K562 (cell line): ENCODE measurements around the gene CCR5AS.
A peak's percentile ranks its signal among the peaks of the same experiment; 100 is the strongest.

Source experiments
- CAMTA2 ChIP-seq: fragments of 250-450 bp; sonication (Bioruptor Pico); conservative IDR thresholded peaks from 2 replicates; pipeline ENCODE4 v1.5.1; 2022
- CTCF ChIP-seq, 3 experiments: IDR thresholded peaks in 2 of 3; conservative IDR thresholded peaks in 1 of 3; 2 replicates each; pipeline ENCODE4 v1.5.1; 2011 to 2012; ENCODE audit warnings: low read length in 3 of 3, mild to moderate bottlenecking in 3 of 3, control low read depth in 2 of 3, improper control_type of control experiment in 1 of 3, inconsistent platforms in 1 of 3, low read depth in 1 of 3, mixed read lengths in 1 of 3, moderate library complexity in 1 of 3; ENCODE audit not compliant: insufficient read depth in 2 of 3
- E2F3 ChIP-seq: fragments of 250-450 bp; sonication (Bioruptor Pico); IDR thresholded peaks from 2 replicates; pipeline ENCODE4 v1.4.0; 2020; ENCODE audit warnings: mild to moderate bottlenecking
- FOSL1 ChIP-seq: fragments of 200-800 bp; sonication (Bioruptor generic); conservative IDR thresholded peaks from 2 replicates; pipeline ENCODE4 v1.6.1; 2016; ENCODE audit warnings: missing genetic modification characterization, missing compliant biosample characterization
- GABPB1 ChIP-seq: sonication (generic); formaldehyde crosslinking; IDR thresholded peaks from 2 replicates; pipeline ENCODE4 v1.8.0; 2022; ENCODE audit warnings: mild to moderate bottlenecking, missing genetic modification reagents
- MBD2 ChIP-seq: sonication (generic); IDR thresholded peaks from 2 replicates; pipeline ENCODE4 v1.6.1; 2016; ENCODE audit warnings: low read depth, borderline replicate concordance
- NBN ChIP-seq: fragments of 450-650 bp; IDR thresholded peaks from 2 replicates; pipeline ENCODE4 v1.6.1; 2016; ENCODE audit warnings: low read depth, mild to moderate bottlenecking
- NFATC3 ChIP-seq: fragments of 450-650 bp; IDR thresholded peaks from 2 replicates; pipeline ENCODE4 v1.6.1; 2017; ENCODE audit warnings: mild to moderate bottlenecking
- NR1H2 ChIP-seq: sonication (generic); formaldehyde crosslinking; IDR thresholded peaks from 2 replicates; pipeline ENCODE4 v1.4.0; 2020; ENCODE audit warnings: mild to moderate bottlenecking, missing genetic modification reagents
- NUFIP1 ChIP-seq: fragments of 450-650 bp; IDR thresholded peaks from 2 replicates; pipeline ENCODE4 v1.6.1; 2018; ENCODE audit not compliant: partially characterized antibody
- RAD21 ChIP-seq, 2 experiments: fragments of 250-450 bp in 1 of 2; fragments of 450-650 bp in 1 of 2; sonication (Bioruptor Pico) in 1 of 2; formaldehyde crosslinking in 1 of 2; IDR thresholded peaks in 1 of 2; conservative IDR thresholded peaks in 1 of 2; 2 replicates each; pipeline versions ENCODE4 v1.4.0 to v1.8.0; 2020 to 2022; ENCODE audit warnings: mild to moderate bottlenecking in 2 of 2, moderate library complexity in 1 of 2
- SMARCC2 ChIP-seq: fragments of 450-650 bp; IDR thresholded peaks from 2 replicates; pipeline ENCODE4 v1.6.1; 2017; ENCODE audit warnings: antibody characterized with exemption, moderate library complexity, mild to moderate bottlenecking, low read depth
- SREBF1 ChIP-seq: fragments of 150-350 bp; IDR thresholded peaks from 2 replicates; pipeline ENCODE4 v1.6.1; 2014; ENCODE audit warnings: antibody characterized with exemption, low read depth, low read length, borderline replicate concordance
- TEAD2 ChIP-seq: fragments of 450-650 bp; IDR thresholded peaks from 2 replicates; pipeline ENCODE4 v1.6.1; 2016; ENCODE audit warnings: missing genetic modification characterization, control low read depth, missing compliant biosample characterization
- TFAM ChIP-seq: fragments of 250-450 bp; sonication (Bioruptor Pico); conservative IDR thresholded peaks from 2 replicates; pipeline ENCODE4 v1.5.0; 2021; ENCODE audit warnings: mild to moderate bottlenecking, moderate library complexity
- TRIM24 ChIP-seq, 2 experiments: fragments of 450-650 bp; IDR thresholded peaks; 2 replicates each; pipeline ENCODE4 v1.6.1; 2016
- ZNF121 ChIP-seq: sonication (generic); formaldehyde crosslinking; conservative IDR thresholded peaks from 2 replicates; pipeline ENCODE4 v1.8.0; 2022; ENCODE audit warnings: missing genetic modification reagents
- ZNF165 ChIP-seq: fragments of 250-450 bp; sonication (Bioruptor Pico); IDR thresholded peaks from 2 replicates; pipeline ENCODE4 v1.4.0; 2020; ENCODE audit warnings: borderline replicate concordance
- ZNF174 ChIP-seq: fragments of 250-450 bp; sonication (Bioruptor Pico); IDR thresholded peaks from 2 replicates; pipeline ENCODE4 v1.4.0; 2020; ENCODE audit warnings: mild to moderate bottlenecking
- ZNF316 ChIP-seq: fragments of 450-650 bp; IDR thresholded peaks from 2 replicates; pipeline ENCODE4 v1.6.1; 2016
- ZNF444 ChIP-seq: fragments of 250-450 bp; sonication (Bioruptor Pico); IDR thresholded peaks from 2 replicates; pipeline ENCODE4 v1.4.0; 2020; ENCODE audit warnings: mild to moderate bottlenecking, moderate library complexity
- ZNF644 ChIP-seq: fragments of 200-800 bp; sonication (Bioruptor generic); IDR thresholded peaks from 2 replicates; pipeline ENCODE4 v1.6.1; 2016; ENCODE audit warnings: low read depth, missing genetic modification characterization, missing compliant biosample characterization
- TF ChIP-seq, protein P1 (sequence below): fragments of 450-650 bp; IDR thresholded peaks from 2 replicates; pipeline ENCODE4 v1.6.1; 2016; ENCODE audit warnings: mild to moderate bottlenecking
- TF ChIP-seq, protein P2 (sequence below): fragments of 250-450 bp; sonication (Bioruptor Pico); IDR thresholded peaks from 2 replicates; pipeline ENCODE4 v1.5.0; 2022; ENCODE audit warnings: mild to moderate bottlenecking

Gene CCR5AS

GRCh38 chr3:46395210-46395661 is 11.6 kb downstream of the CCR5AS start (continued):
- TF ChIP-seq, protein P1, sequence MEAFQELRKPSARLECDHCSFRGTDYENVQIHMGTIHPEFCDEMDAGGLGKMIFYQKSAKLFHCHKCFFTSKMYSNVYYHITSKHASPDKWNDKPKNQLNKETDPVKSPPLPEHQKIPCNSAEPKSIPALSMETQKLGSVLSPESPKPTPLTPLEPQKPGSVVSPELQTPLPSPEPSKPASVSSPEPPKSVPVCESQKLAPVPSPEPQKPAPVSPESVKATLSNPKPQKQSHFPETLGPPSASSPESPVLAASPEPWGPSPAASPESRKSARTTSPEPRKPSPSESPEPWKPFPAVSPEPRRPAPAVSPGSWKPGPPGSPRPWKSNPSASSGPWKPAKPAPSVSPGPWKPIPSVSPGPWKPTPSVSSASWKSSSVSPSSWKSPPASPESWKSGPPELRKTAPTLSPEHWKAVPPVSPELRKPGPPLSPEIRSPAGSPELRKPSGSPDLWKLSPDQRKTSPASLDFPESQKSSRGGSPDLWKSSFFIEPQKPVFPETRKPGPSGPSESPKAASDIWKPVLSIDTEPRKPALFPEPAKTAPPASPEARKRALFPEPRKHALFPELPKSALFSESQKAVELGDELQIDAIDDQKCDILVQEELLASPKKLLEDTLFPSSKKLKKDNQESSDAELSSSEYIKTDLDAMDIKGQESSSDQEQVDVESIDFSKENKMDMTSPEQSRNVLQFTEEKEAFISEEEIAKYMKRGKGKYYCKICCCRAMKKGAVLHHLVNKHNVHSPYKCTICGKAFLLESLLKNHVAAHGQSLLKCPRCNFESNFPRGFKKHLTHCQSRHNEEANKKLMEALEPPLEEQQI, result no peak
- TF ChIP-seq ZNF174 (CRISPR knock-in tag) (no peak), E2F3 (no peak), SMARCC2 (no peak), ZNF444 (CRISPR knock-in tag) (no peak), FOSL1 (tag) (no peak), NR1H2 (CRISPR knock-in tag) (no peak), SREBF1 (no peak), TRIM24 (IDR thresholded peaks at IDR 0.05) (no peak), NFATC3 (no peak), CAMTA2 (no peak), TFAM (no peak), NUFIP1 (no peak), GABPB1 (CRISPR knock-in tag) (no peak), RAD21 (CRISPR knock-in tag; conservative IDR thresholded peaks at IDR 0.05 in 1 of 2, IDR thresholded peaks at IDR 0.05 in 1 of 2) (peak in 1 of 2 experiments; percentile 61; a peak in 2 of 4 replicates), NBN (no peak), ZNF165 (CRISPR knock-in tag) (no peak), MBD2 (no peak), ZNF644 (tag) (no peak), ZNF121 (CRISPR knock-in tag) (no peak), ZNF316 (no peak), CTCF (IDR thresholded peaks at IDR 0.05 in 2 of 3, conservative IDR thresholded peaks at IDR 0.05 in 1 of 3; ENCODE audit: insufficient read depth in 2 of 3, low read depth in 1 of 3, low read length in 3 of 3) (peak; percentile 57 to 65 (median 63)), TEAD2 (tag) (no peak)
- TF ChIP-seq, protein P2, sequence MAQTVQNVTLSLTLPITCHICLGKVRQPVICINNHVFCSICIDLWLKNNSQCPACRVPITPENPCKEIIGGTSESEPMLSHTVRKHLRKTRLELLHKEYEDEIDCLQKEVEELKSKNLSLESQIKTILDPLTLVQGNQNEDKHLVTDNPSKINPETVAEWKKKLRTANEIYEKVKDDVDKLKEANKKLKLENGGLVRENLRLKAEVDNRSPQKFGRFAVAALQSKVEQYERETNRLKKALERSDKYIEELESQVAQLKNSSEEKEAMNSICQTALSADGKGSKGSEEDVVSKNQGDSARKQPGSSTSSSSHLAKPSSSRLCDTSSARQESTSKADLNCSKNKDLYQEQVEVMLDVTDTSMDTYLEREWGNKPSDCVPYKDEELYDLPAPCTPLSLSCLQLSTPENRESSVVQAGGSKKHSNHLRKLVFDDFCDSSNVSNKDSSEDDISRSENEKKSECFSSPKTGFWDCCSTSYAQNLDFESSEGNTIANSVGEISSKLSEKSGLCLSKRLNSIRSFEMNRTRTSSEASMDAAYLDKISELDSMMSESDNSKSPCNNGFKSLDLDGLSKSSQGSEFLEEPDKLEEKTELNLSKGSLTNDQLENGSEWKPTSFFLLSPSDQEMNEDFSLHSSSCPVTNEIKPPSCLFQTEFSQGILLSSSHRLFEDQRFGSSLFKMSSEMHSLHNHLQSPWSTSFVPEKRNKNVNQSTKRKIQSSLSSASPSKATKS, result no peak
